ENCODE measurements around the gene DGKB. TPM values are rescaled to one million over a fixed set of nuclear protein-coding genes. Genes with fewer than 3 reads are reported as not detected.

DGKB gene
- total and polyA plus RNA-seq, 2 of the 8 experiments (the other 6 are each of a cell fraction or from before 2014, with no cell fraction given): 1.9 to 2.6 TPM

GRCh38 chr7:14635955-14636354 lies 266.6 kb downstream of the DGKB start:
- POLR2A ChIA-PET (ENCODE audit: partially characterized antibody): no interaction called here
- Histone ChIP-seq H3K23ac (ENCODE audit: insufficient read length) (no peak overlapping the region), H3K14ac (ENCODE audit: insufficient read length) (no peak overlapping the region), H3K56ac (replicated peaks; ENCODE audit: insufficient read length, low read depth, low read length) (no peak overlapping the region), H3K4me2 (ENCODE audit: insufficient read depth in 1 of 2, low read depth in 2 of 2, low read length in 2 of 2) (no peak overlapping the region), H3K4me1 (replicated peaks in 1 of 4; ENCODE audit: control insufficient read depth in 3 of 4, insufficient read depth in 4 of 4, low read length in 3 of 4) (no peaks in the 10 kb centered on the region), H3K18ac (ENCODE audit: extremely low read depth, low read length) (no peak overlapping the region), H2AK5ac (ENCODE audit: low read depth, low read length) (no peak overlapping the region), H3K9ac (replicated peaks in 1 of 4; ENCODE audit: extremely low read depth in 1 of 4, low read depth in 3 of 4, low read length in 3 of 4) (no peak overlapping the region), H3K36me3 (ENCODE audit: control insufficient read depth in 2 of 4, insufficient read depth in 4 of 4, low read length in 3 of 4) (no peaks in the 10 kb centered on the region), H3K79me2 (ENCODE audit: control insufficient read depth in 1 of 2, insufficient read depth in 2 of 2, low read length in 2 of 2) (no peaks in the 10 kb centered on the region), H3K27ac (ENCODE audit: low read depth, low read length) (no peak overlapping the region), H2BK120ac (replicated peaks; ENCODE audit: low read depth, low read length) (no peak overlapping the region), H4K91ac (replicated peaks; ENCODE audit: insufficient read length, low read length) (no peak overlapping the region), H4K20me1 (replicated peaks in 1 of 2; ENCODE audit: control insufficient read depth in 1 of 2, insufficient read depth in 2 of 2, low read length in 2 of 2) (no peaks in the 10 kb centered on the region), H2AFZ (ENCODE audit: low read length) (no peak overlapping the region), H4K8ac (ENCODE audit: extremely low read depth, insufficient read depth, low read length) (no peak overlapping the region), H2BK20ac (ENCODE audit: low read length) (no peak overlapping the region), H3K4me3 (ENCODE audit: extremely low read depth in 1 of 4, insufficient read depth in 2 of 4, low read depth in 3 of 4, low read length in 4 of 4) (no peak overlapping the region), H2BK15ac (ENCODE audit: low read length) (no peak overlapping the region), H3K9me3 (ENCODE audit: insufficient read depth in 2 of 2, low read depth in 1 of 2, low read length in 1 of 2) (no peaks in the 10 kb centered on the region), H3K27me3 (replicated peaks in 1 of 4; ENCODE audit: control insufficient read depth in 3 of 4, extremely low read depth in 1 of 4, insufficient read depth in 3 of 4, low read length in 3 of 4) (no peaks in the 10 kb centered on the region), H2BK12ac (ENCODE audit: low read depth, low read length) (no peak overlapping the region), H3K4ac (replicated peaks; ENCODE audit: insufficient read length, low read depth, low read length) (no peak overlapping the region), H4K5ac (ENCODE audit: insufficient read length, low read depth, low read length) (no peak overlapping the region), H3K23me2 (ENCODE audit: low read depth, low read length) (no peaks in the 10 kb centered on the region), H3K79me1 (ENCODE audit: low read depth, low read length) (no peaks in the 10 kb centered on the region), H2BK5ac (ENCODE audit: low read depth, low read length) (no peak overlapping the region)
- CTCF ChIA-PET (ENCODE audit: partially characterized antibody): no interaction called here
- 84% methylated on average over 4 of the region's 4 CpGs; no CpG with 5 or more reads in 1 of the 2 experiments for WGBS, 2 experiments (ENCODE audit: extremely low coverage in 1 of 2, insufficient coverage in 1 of 2, insufficient read length in 1 of 2, insufficient replicate concordance in 2 of 2, low coverage in 1 of 2, low lambda C conversion rate in 2 of 2, missing lambda C conversion rate in 1 of 2)
- TF ChIP-seq SIX5 (IDR thresholded peaks at IDR 0.05; ENCODE audit: low read depth, low read length): no peak
- TF ChIP-seq, protein P1, sequence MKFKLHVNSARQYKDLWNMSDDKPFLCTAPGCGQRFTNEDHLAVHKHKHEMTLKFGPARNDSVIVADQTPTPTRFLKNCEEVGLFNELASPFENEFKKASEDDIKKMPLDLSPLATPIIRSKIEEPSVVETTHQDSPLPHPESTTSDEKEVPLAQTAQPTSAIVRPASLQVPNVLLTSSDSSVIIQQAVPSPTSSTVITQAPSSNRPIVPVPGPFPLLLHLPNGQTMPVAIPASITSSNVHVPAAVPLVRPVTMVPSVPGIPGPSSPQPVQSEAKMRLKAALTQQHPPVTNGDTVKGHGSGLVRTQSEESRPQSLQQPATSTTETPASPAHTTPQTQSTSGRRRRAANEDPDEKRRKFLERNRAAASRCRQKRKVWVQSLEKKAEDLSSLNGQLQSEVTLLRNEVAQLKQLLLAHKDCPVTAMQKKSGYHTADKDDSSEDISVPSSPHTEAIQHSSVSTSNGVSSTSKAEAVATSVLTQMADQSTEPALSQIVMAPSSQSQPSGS (IDR thresholded peaks at IDR 0.05; ENCODE audit: low read length): no peak
- no peak for TF ChIP-seq RBBP5 (IDR thresholded peaks at IDR 0.05; ENCODE audit: borderline replicate concordance, low read depth, low read length)
- TF ChIP-seq TAF7 (optimal IDR thresholded peaks at IDR 0.05; ENCODE audit: borderline replicate concordance, low read depth, low read length): no peak
- no peak for TF ChIP-seq GTF2F1 (IDR thresholded peaks at IDR 0.05; ENCODE audit: borderline replicate concordance, low read depth, low read length)
- FAIRE-seq (no peak), DNase-seq (ENCODE audit: low read depth in 1 of 2, low spot score in 2 of 2) (no peak)

Measured in H1 (cell line).